Tibial nerve (tissue), 3 donors: ENCODE data around the gene CTBP2.

Experiments
- POLR2A ChIP-seq, 2 donors: fragments of 450-650 bp; IDR thresholded peaks; one replicate each; pipeline ENCODE4 v1.6.1; 2017; ENCODE audit warnings: antibody characterized with exemption in 2 of 2, mild to moderate bottlenecking in 2 of 2, moderate library complexity in 2 of 2
- TF ChIP-seq, protein P1 (sequence below), 5 experiments: fragments of 200-600 bp in 3 of 5; fragments of 450-650 bp in 2 of 5; sonication (generic) in 3 of 5; IDR thresholded peaks; one replicate each; pipeline ENCODE4 v1.5.1; 2016 to 2019; ENCODE audit warnings: antibody characterized with exemption in 5 of 5, mild to moderate bottlenecking in 3 of 5, moderate library complexity in 2 of 5

- TF ChIP-seq, protein P1, sequence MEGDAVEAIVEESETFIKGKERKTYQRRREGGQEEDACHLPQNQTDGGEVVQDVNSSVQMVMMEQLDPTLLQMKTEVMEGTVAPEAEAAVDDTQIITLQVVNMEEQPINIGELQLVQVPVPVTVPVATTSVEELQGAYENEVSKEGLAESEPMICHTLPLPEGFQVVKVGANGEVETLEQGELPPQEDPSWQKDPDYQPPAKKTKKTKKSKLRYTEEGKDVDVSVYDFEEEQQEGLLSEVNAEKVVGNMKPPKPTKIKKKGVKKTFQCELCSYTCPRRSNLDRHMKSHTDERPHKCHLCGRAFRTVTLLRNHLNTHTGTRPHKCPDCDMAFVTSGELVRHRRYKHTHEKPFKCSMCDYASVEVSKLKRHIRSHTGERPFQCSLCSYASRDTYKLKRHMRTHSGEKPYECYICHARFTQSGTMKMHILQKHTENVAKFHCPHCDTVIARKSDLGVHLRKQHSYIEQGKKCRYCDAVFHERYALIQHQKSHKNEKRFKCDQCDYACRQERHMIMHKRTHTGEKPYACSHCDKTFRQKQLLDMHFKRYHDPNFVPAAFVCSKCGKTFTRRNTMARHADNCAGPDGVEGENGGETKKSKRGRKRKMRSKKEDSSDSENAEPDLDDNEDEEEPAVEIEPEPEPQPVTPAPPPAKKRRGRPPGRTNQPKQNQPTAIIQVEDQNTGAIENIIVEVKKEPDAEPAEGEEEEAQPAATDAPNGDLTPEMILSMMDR (IDR thresholded peaks at IDR 0.05), result no peak
- TF ChIP-seq POLR2A (IDR thresholded peaks at IDR 0.05), result no peak
These were observed 105.6 kb downstream of the CTBP2 start for GRCh38 chr10:125054669-125055268.
